Measurements from ENCODE around the gene USP32.

GRCh38 chr17:60355663-60356594 lies 36.0 kb downstream of the USP32 start:
- TF ChIP-seq, protein P1, sequence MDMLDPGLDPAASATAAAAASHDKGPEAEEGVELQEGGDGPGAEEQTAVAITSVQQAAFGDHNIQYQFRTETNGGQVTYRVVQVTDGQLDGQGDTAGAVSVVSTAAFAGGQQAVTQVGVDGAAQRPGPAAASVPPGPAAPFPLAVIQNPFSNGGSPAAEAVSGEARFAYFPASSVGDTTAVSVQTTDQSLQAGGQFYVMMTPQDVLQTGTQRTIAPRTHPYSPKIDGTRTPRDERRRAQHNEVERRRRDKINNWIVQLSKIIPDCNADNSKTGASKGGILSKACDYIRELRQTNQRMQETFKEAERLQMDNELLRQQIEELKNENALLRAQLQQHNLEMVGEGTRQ (CRISPR knock-in tag; IDR thresholded peaks at IDR 0.05), result no peak
- TF ChIP-seq CTCF (IDR thresholded peaks at IDR 0.05), result no peak

Data from WTC11 (cell line).